ENCODE results near the gene KCTD10. TPM values are rescaled to one million over a fixed set of nuclear protein-coding genes. Genes with fewer than 3 reads are reported as not detected.
"Not testable (repeated sequence)": the region's sequence is repeated elsewhere in the genome, so short reads cannot be mapped to it uniquely, and the experiment has no call there.

Gene KCTD10
- total RNA-seq, 1 experiment from 2014 or later, result 29.4 TPM

DNA sequence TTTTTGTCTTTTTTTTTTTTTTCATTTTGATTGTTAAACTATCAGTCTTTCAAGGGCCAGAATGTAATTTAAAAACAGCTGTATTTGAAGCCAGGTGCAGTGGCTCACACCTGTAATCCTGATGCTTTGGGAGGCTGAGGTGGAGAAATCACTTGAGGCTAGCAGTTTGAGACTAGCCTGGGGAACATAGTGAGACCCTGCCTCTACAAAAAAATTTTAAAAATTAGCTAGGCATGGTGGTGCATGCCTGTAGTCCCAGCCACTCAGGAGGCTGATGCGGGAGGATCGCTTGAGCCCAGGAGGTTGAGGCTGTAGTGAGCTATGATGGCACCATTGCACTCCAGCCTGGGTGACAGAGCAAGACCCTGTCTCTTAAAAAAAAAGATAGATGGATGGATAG, 72.3 kb downstream of the KCTD10 start:
- H3K36me3 ChIP-seq (ENCODE audit: insufficient read depth, low read length); H3K27me3 ChIP-seq (ENCODE audit: low read length); H3K27ac ChIP-seq (ENCODE audit: low read length); H3K4me3 ChIP-seq (ENCODE audit: low read length); H3K79me2 ChIP-seq (ENCODE audit: low read length); H3K9me3 ChIP-seq (ENCODE audit: low read length); H3K4me2 ChIP-seq (ENCODE audit: low read depth, low read length, poor library complexity, severe bottlenecking); H2AFZ ChIP-seq (ENCODE audit: low read length); H3K9me2 ChIP-seq (replicated peaks; ENCODE audit: insufficient read depth, low read length); DNase-seq; H4K20me1 ChIP-seq (ENCODE audit: insufficient read depth, low read depth, low read length); H3K4me1 ChIP-seq (ENCODE audit: low read length); H3K9ac ChIP-seq (ENCODE audit: low read length): not testable (repeated sequence)

Other genes starting within 250 kb of the KCTD10 start
- not detected in 2 replicates for gene FOXN4, start 168.0 kb downstream of the KCTD10 start, total RNA-seq (2014; rRNA removed; shearing (Covaris generic); ENCODE audit: low replicate concordance)
- not detected in 2 replicates for gene MYO1H, start 129.4 kb downstream of the KCTD10 start, total RNA-seq (2014; rRNA removed; shearing (Covaris generic); ENCODE audit: low replicate concordance)
- 18.5 and 23.7 TPM in 2 replicates for gene UBE3B, start 334 bp upstream of the KCTD10 start, total RNA-seq (2014; rRNA removed; shearing (Covaris generic); ENCODE audit: low replicate concordance)
- gene MMAB, start 96.2 kb upstream of the KCTD10 start, total RNA-seq (2014; rRNA removed; shearing (Covaris generic); ENCODE audit: low replicate concordance), result 33.5 and 46.1 TPM in 2 replicates
- gene MVK, start 96.5 kb upstream of the KCTD10 start, total RNA-seq (2014; rRNA removed; shearing (Covaris generic); ENCODE audit: low replicate concordance), result 14.7 and 19.0 TPM in 2 replicates
- 0.11 and 0.94 TPM in 2 replicates for gene FAM222A, start 236.5 kb upstream of the KCTD10 start, total RNA-seq (2014; rRNA removed; shearing (Covaris generic); ENCODE audit: low replicate concordance)

Data from Karpas-422 (cell line).